Testis (tissue), 2 donors: ENCODE data around the gene SMIM9.

ENCODE experiments used
- POLR2A ChIP-seq: fragments of 450-650 bp; IDR thresholded peaks from one replicate; pipeline ENCODE4 v1.6.1; 2017; ENCODE audit warnings: antibody characterized with exemption, mild to moderate bottlenecking, moderate library complexity
- TF ChIP-seq, protein P1 (sequence below), 3 experiments: fragments of 450-650 bp in 2 of 3; fragments of 200-600 bp in 1 of 3; sonication (generic) in 1 of 3; IDR thresholded peaks; one replicate each; pipeline ENCODE4 v1.5.1; 2016 to 2019; ENCODE audit warnings: antibody characterized with exemption in 3 of 3, mild to moderate bottlenecking in 2 of 3, moderate library complexity in 1 of 3

- TF ChIP-seq, protein P1, sequence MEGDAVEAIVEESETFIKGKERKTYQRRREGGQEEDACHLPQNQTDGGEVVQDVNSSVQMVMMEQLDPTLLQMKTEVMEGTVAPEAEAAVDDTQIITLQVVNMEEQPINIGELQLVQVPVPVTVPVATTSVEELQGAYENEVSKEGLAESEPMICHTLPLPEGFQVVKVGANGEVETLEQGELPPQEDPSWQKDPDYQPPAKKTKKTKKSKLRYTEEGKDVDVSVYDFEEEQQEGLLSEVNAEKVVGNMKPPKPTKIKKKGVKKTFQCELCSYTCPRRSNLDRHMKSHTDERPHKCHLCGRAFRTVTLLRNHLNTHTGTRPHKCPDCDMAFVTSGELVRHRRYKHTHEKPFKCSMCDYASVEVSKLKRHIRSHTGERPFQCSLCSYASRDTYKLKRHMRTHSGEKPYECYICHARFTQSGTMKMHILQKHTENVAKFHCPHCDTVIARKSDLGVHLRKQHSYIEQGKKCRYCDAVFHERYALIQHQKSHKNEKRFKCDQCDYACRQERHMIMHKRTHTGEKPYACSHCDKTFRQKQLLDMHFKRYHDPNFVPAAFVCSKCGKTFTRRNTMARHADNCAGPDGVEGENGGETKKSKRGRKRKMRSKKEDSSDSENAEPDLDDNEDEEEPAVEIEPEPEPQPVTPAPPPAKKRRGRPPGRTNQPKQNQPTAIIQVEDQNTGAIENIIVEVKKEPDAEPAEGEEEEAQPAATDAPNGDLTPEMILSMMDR (IDR thresholded peaks at IDR 0.05) = no peak
- TF ChIP-seq POLR2A = no peak
Measured at GRCh38 chrX:154812341-154813101, 21.9 kb downstream of the SMIM9 start.
